K562 (cell line): Measurements from ENCODE around the gene PTGES3. TPM values are rescaled to one million over a fixed set of nuclear protein-coding genes. Genes with fewer than 3 reads are reported as not detected.

Experiments used
- ARNT ChIP-seq, 2 experiments: fragments of 450-650 bp; IDR thresholded peaks; 2 replicates each; pipeline ENCODE4 v1.6.1; 2016; ENCODE audit warnings: mild to moderate bottlenecking in 1 of 2
- CBX1 ChIP-seq: sonication (generic); IDR thresholded peaks from 2 replicates; pipeline ENCODE4 v1.6.1; 2016; ENCODE audit warnings: antibody characterized with exemption, low read depth, mild to moderate bottlenecking
- CTBP1 ChIP-seq: fragments of 450-650 bp; IDR thresholded peaks from 2 replicates; pipeline ENCODE4 v1.6.1; 2016; ENCODE audit warnings: borderline replicate concordance
- FOXJ3 ChIP-seq: sonication (generic); formaldehyde crosslinking; IDR thresholded peaks from 2 replicates; pipeline ENCODE4 v1.4.0; 2020; ENCODE audit warnings: mild to moderate bottlenecking, missing genetic modification reagents
- FUS ChIP-seq: fragments of 200-400 bp; formaldehyde crosslinking; optimal IDR thresholded peaks from 2 replicates; pipeline ENCODE3; 2017; ENCODE audit warnings: low read depth, low read length
- MAFG ChIP-seq: fragments of 450-650 bp; conservative IDR thresholded peaks from 2 replicates; pipeline ENCODE4 v1.6.1; 2016; ENCODE audit warnings: missing genetic modification characterization, missing compliant biosample characterization
- MIER1 ChIP-seq: fragments of 450-650 bp; IDR thresholded peaks from 2 replicates; pipeline ENCODE4 v1.6.1; 2016; ENCODE audit warnings: antibody characterized with exemption, mild to moderate bottlenecking, low read depth
- NBN ChIP-seq: fragments of 450-650 bp; IDR thresholded peaks from 2 replicates; pipeline ENCODE4 v1.6.1; 2016; ENCODE audit warnings: low read depth, mild to moderate bottlenecking
- NCOA2 ChIP-seq, 2 experiments: fragments of 450-650 bp; IDR thresholded peaks; 2 replicates each; pipeline ENCODE4 v1.6.1; 2018; ENCODE audit warnings: mild to moderate bottlenecking in 2 of 2, moderate library complexity in 1 of 2; ENCODE audit not compliant: partially characterized antibody in 2 of 2
- NFIX ChIP-seq: fragments of 250-450 bp; sonication (Bioruptor Pico); IDR thresholded peaks from 2 replicates; pipeline ENCODE4 v1.4.0; 2020; ENCODE audit warnings: low read depth, mild to moderate bottlenecking, moderate library complexity
- PHB2 ChIP-seq: fragments of 450-650 bp; IDR thresholded peaks from 2 replicates; pipeline ENCODE4 v1.6.1; 2017; ENCODE audit warnings: low read depth
- PHF20 ChIP-seq: fragments of 450-650 bp; IDR thresholded peaks from 2 replicates; pipeline ENCODE4 v1.6.1; 2018; ENCODE audit not compliant: partially characterized antibody
- PHF8 ChIP-seq: fragments of 200-600 bp; sonication (generic); IDR thresholded peaks from 2 replicates; pipeline ENCODE4 v1.6.1; 2012; ENCODE audit warnings: mixed run types, mild to moderate bottlenecking, inconsistent platforms, low read length, moderate library complexity, borderline replicate concordance
- POLR3A ChIP-seq: IDR thresholded peaks from 2 replicates; pipeline ENCODE4 v1.6.1; 2011; ENCODE audit warnings: borderline replicate concordance, mild to moderate bottlenecking, moderate library complexity; ENCODE audit not compliant: insufficient read length, insufficient read depth; ENCODE audit errors: extremely low read depth
- RAD21 ChIP-seq, 2 experiments: fragments of 250-450 bp in 1 of 2; fragments of 450-650 bp in 1 of 2; sonication (Bioruptor Pico) in 1 of 2; formaldehyde crosslinking in 1 of 2; IDR thresholded peaks in 1 of 2; conservative IDR thresholded peaks in 1 of 2; 2 replicates each; pipeline versions ENCODE4 v1.4.0 to v1.8.0; 2020 to 2022; ENCODE audit warnings: mild to moderate bottlenecking in 2 of 2, moderate library complexity in 1 of 2
- SMARCE1 ChIP-seq: fragments of 450-650 bp; IDR thresholded peaks from 2 replicates; pipeline ENCODE4 v1.7.1; 2016; ENCODE audit warnings: mild to moderate bottlenecking
- TAF7 ChIP-seq: fragments of 450-650 bp; IDR thresholded peaks from 2 replicates; pipeline ENCODE4 v1.6.1; 2016; ENCODE audit warnings: missing genetic modification characterization, missing compliant biosample characterization
- XRCC4 ChIP-seq: IDR thresholded peaks from one replicate; pipeline ENCODE4 v1.6.1; 2011; ENCODE audit not compliant: insufficient read depth, insufficient read length; ENCODE audit errors: extremely low read depth
- ZC3H11A ChIP-seq: IDR thresholded peaks from 2 replicates; pipeline ENCODE4 v1.6.1; 2012; ENCODE audit warnings: low read depth, low read length, improper control_type of control experiment
- ZNF12 ChIP-seq: sonication (generic); formaldehyde crosslinking; IDR thresholded peaks from 2 replicates; pipeline ENCODE4 v1.4.0; 2020; ENCODE audit warnings: mild to moderate bottlenecking, missing genetic modification reagents
- ZNF274 ChIP-seq: IDR thresholded peaks from 2 replicates; pipeline ENCODE4 v1.6.1; 2011; ENCODE audit warnings: low read depth, mild to moderate bottlenecking, low read length, moderate library complexity, borderline replicate concordance
- ZNF778 ChIP-seq: fragments of 450-650 bp; formaldehyde crosslinking; IDR thresholded peaks from 2 replicates; pipeline ENCODE4 v1.4.0; 2020; ENCODE audit warnings: mild to moderate bottlenecking, moderate library complexity
- polyA plus RNA-seq, 8 experiments: library from polyadenylated mRNA; depleted of rRNA in 4 of 8; stranded (reverse) in 5 of 8; unstranded in 3 of 8; fragments of >200 nt; fragmentation: Nextera tagmentation in 2 of 8; fragmentation: Illumina TruSeq in 1 of 8; extraction: Ambion mirVana in 2 of 8; extraction: Trizol in 1 of 8; gene quantifications; 2 replicates each; pipeline versions ENCODE4 v1.2.1 to v1.2.3, GENCODE V29; 2011 to 2014; ENCODE audit warnings: inconsistent platforms in 1 of 8, missing spikeins in 1 of 8
- total RNA-seq, 7 experiments: library from RNA; depleted of rRNA in 6 of 7; stranded (reverse); fragments of >200 nt in 6 of 7; fragmentation: Illumina TruSeq in 2 of 7; extraction: Trizol in 2 of 7; gene quantifications; 2 replicates each; pipeline versions ENCODE4 v1.2.1 to v1.2.3, GENCODE V29; 2011 to 2021; ENCODE audit warnings: low replicate concordance in 1 of 7
- TF ChIP-seq, protein P1 (sequence below): fragments of 450-650 bp; formaldehyde crosslinking; IDR thresholded peaks from 2 replicates; pipeline ENCODE4 v1.4.0; 2020; ENCODE audit warnings: mild to moderate bottlenecking, mixed read lengths
- TF ChIP-seq, protein P2 (sequence below): fragments of 250-450 bp; sonication (Bioruptor Pico); IDR thresholded peaks from 2 replicates; pipeline ENCODE4 v1.4.0; 2020; ENCODE audit warnings: mild to moderate bottlenecking, moderate library complexity

The PTGES3 gene
- total and polyA plus RNA-seq, 9 of the 15 experiments (the other 6 are each of a cell fraction or from before 2014, with no cell fraction given) = 163 to 501 (median 213) TPM

DNA sequence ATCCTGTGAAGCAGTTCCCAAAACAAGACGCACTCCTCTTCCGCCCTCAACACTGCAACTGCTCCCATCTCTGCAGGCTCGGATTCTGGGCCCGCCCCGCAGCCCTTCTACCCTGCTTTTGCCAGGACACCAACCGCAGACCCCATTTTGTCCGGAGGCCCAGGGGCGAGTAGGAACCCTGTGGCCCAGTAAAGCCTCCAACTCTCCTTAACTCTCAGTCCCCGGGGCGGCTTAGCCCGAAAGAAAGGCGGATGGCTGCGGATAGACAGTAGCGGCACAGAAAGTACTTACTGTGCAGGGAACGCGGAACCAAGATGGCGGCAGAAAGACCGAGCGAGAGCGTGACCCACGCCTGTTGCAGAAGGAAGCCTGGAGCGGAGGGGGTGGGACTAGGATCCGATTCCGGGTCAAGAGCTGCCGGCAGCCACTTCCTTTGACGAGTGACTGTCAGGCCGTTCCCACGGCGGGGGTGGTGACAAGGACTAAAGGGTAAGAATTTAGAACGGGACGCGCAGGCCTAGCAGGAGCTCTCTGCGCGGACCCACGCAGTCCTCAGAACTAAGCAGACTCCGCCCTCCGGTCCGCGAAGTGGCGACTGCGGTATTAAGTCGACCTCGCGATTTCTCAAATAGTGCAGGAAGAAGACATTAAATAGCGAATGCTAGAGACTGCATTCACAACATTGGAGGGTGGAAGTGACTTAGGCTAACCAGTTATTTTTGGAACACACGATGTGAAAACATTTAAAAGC lies 37.1 kb upstream of the PTGES3 start, which contains the start of gene NACA (continued):
- TF ChIP-seq, protein P1, sequence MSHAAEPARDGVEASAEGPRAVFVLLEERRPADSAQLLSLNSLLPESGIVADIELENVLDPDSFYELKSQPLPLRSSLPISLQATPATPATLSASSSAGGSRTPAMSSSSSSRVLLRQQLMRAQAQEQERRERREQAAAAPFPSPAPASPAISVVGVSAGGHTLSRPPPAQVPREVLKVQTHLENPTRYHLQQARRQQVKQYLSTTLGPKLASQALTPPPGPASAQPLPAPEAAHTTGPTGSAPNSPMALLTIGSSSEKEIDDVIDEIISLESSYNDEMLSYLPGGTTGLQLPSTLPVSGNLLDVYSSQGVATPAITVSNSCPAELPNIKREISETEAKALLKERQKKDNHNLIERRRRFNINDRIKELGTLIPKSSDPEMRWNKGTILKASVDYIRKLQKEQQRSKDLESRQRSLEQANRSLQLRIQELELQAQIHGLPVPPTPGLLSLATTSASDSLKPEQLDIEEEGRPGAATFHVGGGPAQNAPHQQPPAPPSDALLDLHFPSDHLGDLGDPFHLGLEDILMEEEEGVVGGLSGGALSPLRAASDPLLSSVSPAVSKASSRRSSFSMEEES (CRISPR knock-in tag) = no peak
- TF ChIP-seq NFIX (no peak), NCOA2 (IDR thresholded peaks at IDR 0.05; ENCODE audit: partially characterized antibody in 2 of 2) (no peak), TAF7 (tag) (peak; percentile 99), MIER1 (no peak), POLR3A (no peak), XRCC4 (no peak), RAD21 (CRISPR knock-in tag; conservative IDR thresholded peaks at IDR 0.05 in 1 of 2, IDR thresholded peaks at IDR 0.05 in 1 of 2) (peak in 1 of 2 experiments; percentile 21; a peak in 2 of 4 replicates), PHF20 (peak; percentile 95), MAFG (tag) (no peak), CTBP1 (peak; percentile 66; the same call in 1 of the 2 replicates), NBN (peak; percentile 53), ZNF778 (no peak), ARNT (IDR thresholded peaks at IDR 0.05) (peak in 1 of 2 experiments; percentile 59; a peak in 1 of 4 replicates), ZNF274 (no peak), FUS (no peak), ZC3H11A (no peak), FOXJ3 (CRISPR knock-in tag) (no peak), PHB2 (no peak), CBX1 (peak; percentile 89), PHF8 (peak; percentile 96), SMARCE1 (peak; percentile 29; the same call in 1 of the 2 replicates), ZNF12 (no peak)
- TF ChIP-seq, protein P2, sequence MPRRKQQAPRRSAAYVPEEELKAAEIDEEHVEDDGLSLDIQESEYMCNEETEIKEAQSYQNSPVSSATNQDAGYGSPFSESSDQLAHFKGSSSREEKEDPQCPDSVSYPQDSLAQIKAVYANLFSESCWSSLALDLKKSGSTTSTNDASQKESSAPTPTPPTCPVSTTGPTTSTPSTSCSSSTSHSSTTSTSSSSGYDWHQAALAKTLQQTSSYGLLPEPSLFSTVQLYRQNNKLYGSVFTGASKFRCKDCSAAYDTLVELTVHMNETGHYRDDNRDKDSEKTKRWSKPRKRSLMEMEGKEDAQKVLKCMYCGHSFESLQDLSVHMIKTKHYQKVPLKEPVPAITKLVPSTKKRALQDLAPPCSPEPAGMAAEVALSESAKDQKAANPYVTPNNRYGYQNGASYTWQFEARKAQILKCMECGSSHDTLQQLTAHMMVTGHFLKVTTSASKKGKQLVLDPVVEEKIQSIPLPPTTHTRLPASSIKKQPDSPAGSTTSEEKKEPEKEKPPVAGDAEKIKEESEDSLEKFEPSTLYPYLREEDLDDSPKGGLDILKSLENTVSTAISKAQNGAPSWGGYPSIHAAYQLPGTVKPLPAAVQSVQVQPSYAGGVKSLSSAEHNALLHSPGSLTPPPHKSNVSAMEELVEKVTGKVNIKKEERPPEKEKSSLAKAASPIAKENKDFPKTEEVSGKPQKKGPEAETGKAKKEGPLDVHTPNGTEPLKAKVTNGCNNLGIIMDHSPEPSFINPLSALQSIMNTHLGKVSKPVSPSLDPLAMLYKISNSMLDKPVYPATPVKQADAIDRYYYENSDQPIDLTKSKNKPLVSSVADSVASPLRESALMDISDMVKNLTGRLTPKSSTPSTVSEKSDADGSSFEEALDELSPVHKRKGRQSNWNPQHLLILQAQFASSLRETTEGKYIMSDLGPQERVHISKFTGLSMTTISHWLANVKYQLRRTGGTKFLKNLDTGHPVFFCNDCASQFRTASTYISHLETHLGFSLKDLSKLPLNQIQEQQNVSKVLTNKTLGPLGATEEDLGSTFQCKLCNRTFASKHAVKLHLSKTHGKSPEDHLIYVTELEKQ (CRISPR knock-in tag) = no peak
